Measurements from ENCODE around the gene TRMT6.

Gene TRMT6

GRCh38 chr20:5950271-5951031 lies at the start of gene TRMT6, which contains the start of gene MCM8:
Gene TRMT6, minus strand, starts transcription at chr20:5950533. Its CDS starts 128 bp downstream, at chr20:5950405.
Gene MCM8, plus strand, starts transcription at chr20:5950652. Its CDS starts 1,364 bp downstream, at chr20:5952016.
- peak within 1 kb of the TSS; percentile 98 to 99 for H3K4me3 ChIP-seq (ENCODE audit: low read depth in 1 of 2, low read length in 2 of 2)
- no peaks in the 10 kb centered on the region for H3K27me3 ChIP-seq (ENCODE audit: control insufficient read depth in 1 of 2, insufficient read depth in 2 of 2, low read length in 2 of 2)
- peaks cover 13 to 34% of the 10 kb centered on the region in 2 donors for H3K36me3 ChIP-seq (ENCODE audit: control insufficient read depth in 1 of 2, insufficient read depth in 2 of 2, low read length in 2 of 2)
- H3K4me1 ChIP-seq (ENCODE audit: control insufficient read depth in 1 of 2, insufficient read depth in 2 of 2, low read length in 2 of 2): peaks cover 14 to 16% of the 10 kb centered on the region in 2 donors
- H3K9me3 ChIP-seq (ENCODE audit: control insufficient read depth in 1 of 2, low read length in 2 of 2): no peaks in the 10 kb centered on the region
- peak within 1 kb of the TSS; percentile 71 to 82 for H3K9ac ChIP-seq (ENCODE audit: low read depth in 1 of 2, low read length in 2 of 2)
- H3K27ac ChIP-seq (ENCODE audit: low read depth, low read length): no peak within 1 kb of the TSS

- no peaks in the 10 kb centered on the region for H3K9me3 ChIP-seq (ENCODE audit: control insufficient read depth in 1 of 2, low read length in 2 of 2)
- no peak overlapping the region for H3K4me3 ChIP-seq (ENCODE audit: low read depth in 1 of 2, low read length in 2 of 2)
- H3K36me3 ChIP-seq (ENCODE audit: control insufficient read depth in 1 of 2, insufficient read depth in 2 of 2, low read length in 2 of 2): peaks cover 0 to 4% of the 10 kb centered on the region in 2 donors
- no peak overlapping the region for H3K27ac ChIP-seq (ENCODE audit: low read depth, low read length)
- H3K9ac ChIP-seq (ENCODE audit: low read depth in 1 of 2, low read length in 2 of 2): no peak overlapping the region
- no peaks in the 10 kb centered on the region for H3K27me3 ChIP-seq (ENCODE audit: control insufficient read depth in 1 of 2, insufficient read depth in 2 of 2, low read length in 2 of 2)
- peaks cover 0 to 3% of the 10 kb centered on the region in 2 donors for H3K4me1 ChIP-seq (ENCODE audit: control insufficient read depth in 1 of 2, insufficient read depth in 2 of 2, low read length in 2 of 2)
These were observed 49.5 kb upstream of the TRMT6 start for GRCh38 chr20:5999783-6000182.

DNA sequence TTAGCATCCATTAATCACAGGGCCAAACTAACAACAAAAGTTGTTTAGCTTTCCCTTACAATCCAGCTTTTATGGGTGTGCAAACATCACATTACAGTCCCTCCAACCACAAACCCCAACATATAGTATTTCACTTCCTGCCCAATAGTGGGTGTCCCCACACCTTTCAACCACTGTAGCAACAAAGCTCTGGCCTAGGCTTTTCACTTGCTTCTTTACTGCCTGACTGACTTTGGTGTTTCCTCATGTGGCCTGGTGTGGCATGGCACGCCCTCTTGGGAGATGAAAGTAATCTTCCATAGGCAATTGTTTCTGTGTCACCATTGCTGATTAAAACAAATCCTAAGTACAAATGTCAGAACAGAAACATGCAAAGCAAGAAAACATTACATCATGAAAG lies 46.4 kb upstream of the TRMT6 start:
- Histone ChIP-seq H3K4me1 (ENCODE audit: control insufficient read depth in 1 of 2, insufficient read depth in 2 of 2, low read length in 2 of 2) (peaks cover 5 to 7% of the 10 kb centered on the region in 2 donors), H3K27ac (ENCODE audit: low read depth, low read length) (no peak overlapping the region), H3K9ac (ENCODE audit: low read depth in 1 of 2, low read length in 2 of 2) (no peak overlapping the region), H3K4me3 (ENCODE audit: low read depth in 1 of 2, low read length in 2 of 2) (no peak overlapping the region), H3K9me3 (ENCODE audit: control insufficient read depth in 1 of 2, low read length in 2 of 2) (no peaks in the 10 kb centered on the region), H3K27me3 (ENCODE audit: control insufficient read depth in 1 of 2, insufficient read depth in 2 of 2, low read length in 2 of 2) (no peaks in the 10 kb centered on the region), H3K36me3 (ENCODE audit: control insufficient read depth in 1 of 2, insufficient read depth in 2 of 2, low read length in 2 of 2) (peaks cover 0 to 6% of the 10 kb centered on the region in 2 donors)

DNA sequence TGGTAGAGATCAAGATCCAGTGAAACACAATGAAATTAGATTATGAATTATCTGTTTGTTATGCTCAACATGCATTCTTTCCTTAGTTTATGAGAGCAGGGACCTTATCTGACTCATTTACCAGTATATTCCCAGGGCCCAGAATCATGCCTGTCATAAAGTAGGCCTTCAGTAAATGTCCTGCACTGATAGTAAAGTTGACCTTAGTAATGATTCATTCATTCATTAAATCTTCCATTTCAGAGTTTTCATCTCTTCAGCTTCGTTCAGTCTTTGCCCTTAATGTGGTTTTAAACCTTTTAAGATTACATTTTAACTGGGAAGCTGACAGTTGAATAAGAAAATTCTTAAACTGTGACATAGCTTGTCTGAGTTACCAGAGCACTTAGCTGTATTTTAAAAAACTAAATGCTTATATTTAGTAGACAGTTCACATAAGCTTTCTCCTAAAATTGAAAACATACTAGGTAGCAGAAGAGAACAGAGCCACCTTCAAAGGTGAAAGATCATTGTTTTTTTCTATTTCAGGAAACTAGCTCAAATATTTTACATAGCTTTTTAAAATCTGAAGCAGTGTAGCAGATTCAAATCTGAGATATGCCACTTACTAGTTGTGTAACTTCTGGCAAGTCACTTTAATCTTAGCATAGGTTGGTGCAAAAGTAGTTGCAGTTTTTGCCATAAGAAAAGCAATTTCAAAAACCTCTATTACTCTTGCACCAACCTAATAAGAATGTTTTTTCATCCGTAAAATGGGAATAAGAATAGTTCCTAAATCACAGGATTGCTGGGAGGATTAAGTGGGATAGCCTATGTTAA lies 41.5 kb upstream of the TRMT6 start:
- Histone ChIP-seq H3K4me1 (ENCODE audit: control insufficient read depth in 1 of 2, insufficient read depth in 2 of 2, low read length in 2 of 2) (peaks cover 8 to 16% of the 10 kb centered on the region in 2 donors), H3K9me3 (ENCODE audit: control insufficient read depth in 1 of 2, low read length in 2 of 2) (no peaks in the 10 kb centered on the region), H3K36me3 (ENCODE audit: control insufficient read depth in 1 of 2, insufficient read depth in 2 of 2, low read length in 2 of 2) (peaks cover 0 to 13% of the 10 kb centered on the region in 2 donors), H3K9ac (ENCODE audit: low read depth in 1 of 2, low read length in 2 of 2) (no peak overlapping the region), H3K27ac (ENCODE audit: low read depth, low read length) (no peak overlapping the region), H3K4me3 (ENCODE audit: low read depth in 1 of 2, low read length in 2 of 2) (no peak overlapping the region), H3K27me3 (ENCODE audit: control insufficient read depth in 1 of 2, insufficient read depth in 2 of 2, low read length in 2 of 2) (no peaks in the 10 kb centered on the region)

DNA sequence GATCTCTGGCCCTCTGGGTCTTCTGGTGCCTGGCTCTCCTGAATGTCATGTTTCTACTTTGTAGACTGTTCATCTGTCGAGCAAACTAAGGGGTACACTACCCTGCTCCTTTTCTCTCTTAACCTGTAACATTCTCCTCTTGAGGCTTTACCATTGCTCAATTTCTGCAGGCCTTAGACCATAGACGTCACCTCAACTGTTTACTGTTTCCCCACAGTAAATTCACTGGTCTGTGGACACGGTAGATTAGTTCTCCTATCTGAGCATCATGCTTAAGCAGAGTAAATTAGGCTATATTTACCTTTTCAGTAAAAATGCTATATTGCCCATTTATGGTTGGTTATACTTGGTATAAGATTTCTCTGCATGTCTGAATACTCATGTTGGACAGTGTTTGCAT lies 40.6 kb upstream of the TRMT6 start:
- no peak overlapping the region for H3K27ac ChIP-seq (ENCODE audit: low read depth, low read length)
- H3K27me3 ChIP-seq (ENCODE audit: control insufficient read depth in 1 of 2, insufficient read depth in 2 of 2, low read length in 2 of 2): no peaks in the 10 kb centered on the region

GRCh38 chr20:5989539-5989938 lies 39.2 kb upstream of the TRMT6 start:
- H3K4me1 ChIP-seq (ENCODE audit: control insufficient read depth in 1 of 2, insufficient read depth in 2 of 2, low read length in 2 of 2): peaks cover 8 to 14% of the 10 kb centered on the region in 2 donors
- no peak overlapping the region for H3K27ac ChIP-seq (ENCODE audit: low read depth, low read length)
- no peaks in the 10 kb centered on the region for H3K27me3 ChIP-seq (ENCODE audit: control insufficient read depth in 1 of 2, insufficient read depth in 2 of 2, low read length in 2 of 2)
- no peaks in the 10 kb centered on the region for H3K9me3 ChIP-seq (ENCODE audit: control insufficient read depth in 1 of 2, low read length in 2 of 2)
- H3K4me3 ChIP-seq (ENCODE audit: low read depth in 1 of 2, low read length in 2 of 2): no peak overlapping the region
- peaks cover 0 to 13% of the 10 kb centered on the region in 2 donors for H3K36me3 ChIP-seq (ENCODE audit: control insufficient read depth in 1 of 2, insufficient read depth in 2 of 2, low read length in 2 of 2)
- H3K9ac ChIP-seq (ENCODE audit: low read depth in 1 of 2, low read length in 2 of 2): no peak overlapping the region

More for the DNA sequence above, 40.6 kb upstream of the TRMT6 start:
- peaks cover 0 to 13% of the 10 kb centered on the region in 2 donors for H3K36me3 ChIP-seq (ENCODE audit: control insufficient read depth in 1 of 2, insufficient read depth in 2 of 2, low read length in 2 of 2)
- H3K9ac ChIP-seq (ENCODE audit: low read depth in 1 of 2, low read length in 2 of 2): no peak overlapping the region
- no peak overlapping the region for H3K4me3 ChIP-seq (ENCODE audit: low read depth in 1 of 2, low read length in 2 of 2)
- H3K9me3 ChIP-seq (ENCODE audit: control insufficient read depth in 1 of 2, low read length in 2 of 2): no peaks in the 10 kb centered on the region
- H3K4me1 ChIP-seq (ENCODE audit: control insufficient read depth in 1 of 2, insufficient read depth in 2 of 2, low read length in 2 of 2): peaks cover 8 to 14% of the 10 kb centered on the region in 2 donors

DNA sequence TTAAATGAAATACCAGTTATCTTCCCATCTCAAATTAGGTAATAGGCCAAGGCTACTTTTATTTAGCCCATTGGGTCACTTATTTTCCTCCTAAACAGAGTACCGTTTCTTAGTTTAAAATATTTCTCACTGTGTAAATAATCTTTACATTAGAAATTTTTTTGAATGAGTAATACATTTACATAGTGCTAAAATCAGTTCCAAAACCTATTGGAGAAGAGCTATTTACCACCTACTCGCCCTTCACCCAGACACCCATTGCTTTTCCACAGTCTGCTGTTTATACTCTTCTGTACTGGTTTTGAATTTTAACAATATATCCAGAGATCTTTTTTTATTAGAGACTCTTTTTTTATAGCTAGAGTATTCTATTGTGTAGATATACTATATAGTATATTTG lies 37.0 kb upstream of the TRMT6 start:
- Histone ChIP-seq H3K27me3 (ENCODE audit: control insufficient read depth in 1 of 2, insufficient read depth in 2 of 2, low read length in 2 of 2) (no peaks in the 10 kb centered on the region), H3K9me3 (ENCODE audit: control insufficient read depth in 1 of 2, low read length in 2 of 2) (no peaks in the 10 kb centered on the region), H3K9ac (ENCODE audit: low read depth in 1 of 2, low read length in 2 of 2) (no peak overlapping the region), H3K36me3 (ENCODE audit: control insufficient read depth in 1 of 2, insufficient read depth in 2 of 2, low read length in 2 of 2) (peaks cover 0 to 14% of the 10 kb centered on the region in 2 donors), H3K27ac (ENCODE audit: low read depth, low read length) (no peak overlapping the region), H3K4me1 (ENCODE audit: control insufficient read depth in 1 of 2, insufficient read depth in 2 of 2, low read length in 2 of 2) (peaks cover 8 to 14% of the 10 kb centered on the region in 2 donors), H3K4me3 (ENCODE audit: low read depth in 1 of 2, low read length in 2 of 2) (no peak overlapping the region)

GRCh38 chr20:5980720-5981538 lies 30.6 kb upstream of the TRMT6 start:
- no peaks in the 10 kb centered on the region for H3K9me3 ChIP-seq (ENCODE audit: control insufficient read depth in 1 of 2, low read length in 2 of 2)
- peaks cover 0 to 32% of the 10 kb centered on the region in 2 donors for H3K36me3 ChIP-seq (ENCODE audit: control insufficient read depth in 1 of 2, insufficient read depth in 2 of 2, low read length in 2 of 2)
- H3K27ac ChIP-seq (ENCODE audit: low read depth, low read length): no peak overlapping the region
- no peak overlapping the region for H3K4me3 ChIP-seq (ENCODE audit: low read depth in 1 of 2, low read length in 2 of 2)
- H3K4me1 ChIP-seq (ENCODE audit: control insufficient read depth in 1 of 2, insufficient read depth in 2 of 2, low read length in 2 of 2): peaks cover 0 to 9% of the 10 kb centered on the region in 2 donors
- no peak overlapping the region for H3K9ac ChIP-seq (ENCODE audit: low read depth in 1 of 2, low read length in 2 of 2)
- no peaks in the 10 kb centered on the region for H3K27me3 ChIP-seq (ENCODE audit: control insufficient read depth in 1 of 2, insufficient read depth in 2 of 2, low read length in 2 of 2)

GRCh38 chr20:5979801-5980200 lies 29.5 kb upstream of the TRMT6 start:
- H3K36me3 ChIP-seq (ENCODE audit: control insufficient read depth in 1 of 2, insufficient read depth in 2 of 2, low read length in 2 of 2): peaks cover 0 to 32% of the 10 kb centered on the region in 2 donors
- H3K27ac ChIP-seq (ENCODE audit: low read depth, low read length): no peak overlapping the region
- no peaks in the 10 kb centered on the region for H3K27me3 ChIP-seq (ENCODE audit: control insufficient read depth in 1 of 2, insufficient read depth in 2 of 2, low read length in 2 of 2)
- H3K4me3 ChIP-seq (ENCODE audit: low read depth in 1 of 2, low read length in 2 of 2): no peak overlapping the region
- H3K4me1 ChIP-seq (ENCODE audit: control insufficient read depth in 1 of 2, insufficient read depth in 2 of 2, low read length in 2 of 2): peaks cover 0 to 9% of the 10 kb centered on the region in 2 donors
- H3K9me3 ChIP-seq (ENCODE audit: control insufficient read depth in 1 of 2, low read length in 2 of 2): no peaks in the 10 kb centered on the region
- H3K9ac ChIP-seq (ENCODE audit: low read depth in 1 of 2, low read length in 2 of 2): no peak overlapping the region
